ENCODE data around the gene PPM1B.

- TF ChIP-seq CTCF (conservative IDR thresholded peaks at IDR 0.05; ENCODE audit: low read depth, low read length) (no peak), EZH2 (IDR thresholded peaks at IDR 0.05; ENCODE audit: borderline replicate concordance, low read depth, low read length, poor library complexity, severe bottlenecking) (no peak)
Measured at GRCh38 chr2:44192646-44193045, 24.0 kb downstream of the PPM1B start.

All from A673 (cell line).